Non-pigmented ciliary epithelial cell (primary cell): ENCODE results near the gene EPB41L4B.

Source experiments
- DNase-seq: peaks from one replicate; pipeline ENCODE4 v3.0.0-alpha.2; 2010; ENCODE audit warnings: low read depth

Gene EPB41L4B

DNA sequence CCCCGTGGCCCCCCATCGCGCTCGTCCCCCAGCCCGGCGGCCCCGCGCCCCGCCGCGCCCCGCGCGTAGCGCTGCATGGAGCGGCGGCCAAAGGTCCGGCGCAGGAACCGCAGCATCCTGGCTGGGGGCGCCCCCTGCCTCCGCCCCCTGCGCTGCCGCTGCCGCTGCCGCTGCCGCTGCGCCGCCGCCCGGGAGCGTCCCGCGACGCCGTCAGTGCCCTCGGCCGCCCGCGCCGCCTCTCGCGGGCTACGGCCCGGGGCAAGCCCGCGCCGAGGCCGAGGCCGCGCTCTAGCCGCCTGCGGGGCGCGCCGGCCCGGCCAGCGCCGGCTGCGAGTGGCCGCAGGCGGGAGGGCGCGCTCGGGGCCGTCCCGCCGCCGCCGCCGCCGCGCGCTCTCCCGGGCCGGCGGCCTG is 523 bp downstream of the EPB41L4B start:
- no peak for DNase-seq

DNA sequence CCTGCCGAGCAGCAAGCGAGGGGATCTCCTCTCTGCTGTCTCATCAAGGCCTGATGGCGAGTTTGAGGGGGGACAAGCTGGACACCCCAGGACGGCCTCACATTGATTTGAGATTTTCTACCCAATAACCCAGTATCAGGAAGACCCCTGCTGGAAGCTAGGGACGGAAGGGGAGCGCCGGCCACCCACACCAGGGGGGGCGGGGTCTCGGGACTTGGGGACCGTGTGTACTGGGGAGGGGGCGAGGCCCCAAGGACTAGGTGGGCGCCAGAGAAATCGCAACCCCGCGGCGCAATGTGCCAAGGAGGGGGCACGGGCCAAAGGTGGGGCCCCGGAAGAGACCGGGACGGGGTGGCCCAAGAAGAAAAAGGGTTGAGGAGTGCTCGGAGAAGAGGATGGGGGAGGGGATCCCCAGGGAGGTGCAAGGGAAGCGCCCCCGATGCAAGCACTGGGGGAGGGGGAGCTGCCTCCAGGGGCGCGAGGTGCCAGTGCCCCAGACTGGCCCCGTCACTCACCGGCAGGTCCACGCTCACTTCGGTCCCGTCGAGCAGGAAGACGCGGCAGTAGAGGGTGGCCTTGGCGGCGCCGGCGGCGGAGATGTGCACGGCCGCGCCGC is 1.1 kb downstream of the EPB41L4B start:
- DNase-seq, result no peak

DNA sequence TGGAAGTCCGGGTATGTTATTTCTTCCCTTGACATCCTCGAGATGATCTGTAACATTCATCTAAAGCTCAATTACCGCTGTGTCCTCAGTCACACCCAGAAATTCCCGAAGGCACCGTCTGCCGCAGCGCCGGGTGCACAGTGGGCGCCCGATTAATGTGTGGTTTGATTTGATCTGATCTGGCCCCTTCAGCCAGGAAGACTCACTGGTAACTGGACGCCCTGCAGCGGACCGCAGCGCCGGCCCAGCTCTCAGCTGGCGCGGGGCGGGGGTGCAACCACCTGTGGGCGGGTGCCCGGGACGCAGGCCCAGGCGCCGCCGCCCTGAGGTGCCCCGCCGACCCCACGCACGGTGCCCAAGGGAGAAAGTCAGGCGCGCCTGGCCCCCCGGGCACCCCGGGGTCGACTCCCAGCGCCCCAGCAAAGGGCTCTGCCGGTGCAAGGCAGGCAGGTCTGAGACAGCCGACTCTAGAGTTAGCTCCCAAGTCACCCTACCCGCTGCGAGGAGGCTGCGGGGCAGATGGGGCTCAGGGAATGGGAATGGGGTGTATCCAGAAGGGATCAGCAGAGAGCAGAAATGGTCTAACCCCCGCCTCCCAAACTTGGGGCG is 1.7 kb downstream of the EPB41L4B start:
- DNase-seq, result no peak

DNA sequence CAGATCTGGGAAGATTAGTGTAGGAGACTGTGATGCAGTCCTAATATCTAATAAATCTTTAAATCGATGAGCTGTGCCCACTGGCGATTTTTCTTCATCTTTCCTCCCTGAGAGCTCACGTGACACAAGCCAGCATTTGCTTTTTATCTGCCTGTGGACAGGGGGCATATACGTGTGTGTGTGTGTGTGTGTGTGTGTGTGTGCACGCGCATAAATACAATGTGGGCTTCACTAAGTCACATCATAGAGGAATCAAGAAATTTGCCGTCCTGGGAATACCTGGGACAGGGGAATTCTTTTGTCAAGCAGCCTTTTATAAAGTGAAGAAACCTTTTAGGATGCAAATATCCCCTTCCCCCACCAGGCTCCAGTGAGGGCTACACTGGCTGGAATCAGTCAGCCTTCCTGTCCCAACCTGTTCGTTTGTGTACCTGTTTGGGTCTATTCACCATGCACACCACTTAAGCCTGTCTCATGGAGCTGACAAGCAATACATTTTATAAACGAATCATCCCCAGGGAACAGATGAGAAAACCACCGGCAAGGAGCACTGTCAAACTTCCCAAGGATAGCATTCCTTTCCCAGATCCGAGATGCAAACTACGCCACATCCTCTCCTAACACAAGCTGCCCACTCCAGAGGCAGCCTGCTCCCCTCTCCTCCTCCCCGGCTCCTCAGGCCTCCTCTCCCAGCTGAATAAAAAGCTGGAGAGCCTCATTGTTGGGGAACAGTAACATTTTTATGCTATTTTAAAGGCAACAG is 2.7 kb downstream of the EPB41L4B start:
- no peak for DNase-seq

DNA sequence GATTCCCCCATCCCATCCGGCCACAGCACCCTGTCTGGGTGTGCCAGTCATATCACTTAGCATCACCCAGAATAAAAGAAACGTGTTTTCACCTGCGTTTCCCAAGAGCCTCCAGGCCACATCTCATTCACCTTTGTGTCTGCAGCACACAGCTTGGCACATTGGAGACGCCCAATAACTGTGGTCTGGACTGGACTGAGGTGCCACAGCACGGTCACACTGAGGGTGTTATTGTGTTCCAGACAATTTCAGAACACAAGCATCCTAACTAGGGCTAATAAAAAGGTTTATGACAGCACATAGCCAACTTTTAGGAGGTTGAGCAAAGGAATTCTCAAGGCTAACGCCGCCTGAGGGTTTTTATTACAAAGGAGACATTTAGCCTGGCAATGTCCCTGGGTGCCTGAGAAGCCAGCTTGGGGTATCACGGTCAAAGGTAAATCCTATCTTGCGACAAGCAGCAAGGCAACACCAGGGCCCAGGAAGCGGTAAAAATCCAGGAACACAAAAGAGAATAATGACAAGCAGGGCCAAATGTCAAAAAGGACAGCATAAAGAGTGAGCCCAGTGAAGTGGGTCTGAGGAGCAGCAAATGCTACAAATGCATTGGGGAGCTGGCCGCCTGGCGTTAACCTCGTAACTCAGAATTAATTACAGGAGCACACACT is 3.4 kb downstream of the EPB41L4B start:
- DNase-seq, result no peak

DNA sequence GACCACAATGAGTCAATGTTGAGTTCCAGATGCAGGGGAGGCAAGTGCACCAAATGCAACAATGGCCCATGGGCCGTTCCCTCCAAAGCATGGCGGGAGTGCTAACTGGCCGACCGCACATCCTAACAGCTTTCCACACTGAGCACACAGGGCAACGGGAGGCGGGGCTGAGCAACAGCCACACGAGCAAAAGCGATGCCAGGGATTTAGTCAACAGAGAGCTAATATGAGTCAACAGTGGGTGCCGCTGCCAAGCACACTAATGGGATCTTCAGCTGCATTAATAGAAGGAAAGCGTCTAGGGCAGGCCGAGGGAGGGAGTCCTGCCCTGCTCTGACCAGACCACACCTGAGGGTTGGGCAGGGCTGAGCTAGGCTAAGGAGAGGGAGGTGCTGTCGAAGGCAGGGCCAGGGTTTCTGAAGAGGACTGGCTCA is 4.6 kb downstream of the EPB41L4B start:
- no peak for DNase-seq

DNA sequence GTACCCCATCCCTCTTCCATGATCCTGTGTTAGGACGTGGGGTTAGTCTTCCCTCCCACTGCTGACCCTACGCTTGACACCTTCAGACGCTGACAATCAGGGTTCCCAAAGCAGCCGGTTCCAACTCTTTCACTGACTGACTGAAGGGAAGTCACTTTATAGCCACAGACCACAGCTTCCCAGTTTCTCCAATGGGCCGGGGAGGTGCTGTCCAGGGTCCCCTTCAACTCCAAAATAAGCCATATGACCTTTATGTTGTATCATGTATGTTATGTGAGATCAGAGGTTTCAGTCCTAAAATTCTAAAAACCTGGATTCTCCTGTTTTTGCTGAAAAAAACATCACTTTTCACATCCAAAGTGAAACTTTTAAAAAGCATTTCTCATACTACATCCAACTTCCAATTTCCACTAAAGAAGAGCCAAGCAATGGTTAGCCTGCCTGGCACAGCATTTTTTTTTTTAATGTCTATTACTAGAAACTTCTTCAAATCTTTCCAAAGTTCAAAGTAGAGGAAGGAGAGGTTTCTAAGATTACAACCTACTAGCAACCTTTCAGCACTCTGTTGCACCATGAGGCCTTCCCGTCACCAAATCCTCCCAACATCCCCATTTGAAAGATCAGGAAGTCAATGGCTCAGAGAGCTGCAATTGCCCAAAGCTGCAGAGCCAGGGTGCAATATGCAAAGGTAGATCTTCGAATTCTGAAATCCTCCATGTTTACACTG is 5.2 kb downstream of the EPB41L4B start:
- no peak for DNase-seq

DNA sequence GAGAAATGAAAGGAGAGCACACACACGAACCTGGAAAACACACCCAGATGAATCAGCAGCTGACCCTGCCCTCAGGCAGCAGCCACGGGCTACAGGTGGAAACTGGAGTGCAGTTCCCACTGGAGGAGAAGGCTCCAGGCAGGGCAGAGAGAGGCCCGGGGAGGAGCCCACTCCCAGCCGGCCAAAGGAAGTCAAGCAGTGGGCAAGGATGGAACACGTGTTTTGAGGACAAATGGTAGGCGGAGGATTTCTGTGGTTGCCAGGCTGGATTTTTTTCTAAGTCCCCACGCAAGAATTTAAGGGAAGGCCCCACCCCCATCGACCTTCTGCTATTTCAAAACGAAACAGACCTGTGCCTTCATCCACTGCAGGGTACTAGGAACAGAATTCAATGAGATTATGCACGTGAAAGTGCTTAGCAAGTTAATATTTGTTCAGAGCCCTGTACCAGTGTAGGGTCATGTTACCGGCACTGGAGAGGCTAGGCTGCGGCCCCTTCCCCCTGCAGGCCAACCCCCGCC is 6.8 kb downstream of the EPB41L4B start:
- DNase-seq, result no peak

DNA sequence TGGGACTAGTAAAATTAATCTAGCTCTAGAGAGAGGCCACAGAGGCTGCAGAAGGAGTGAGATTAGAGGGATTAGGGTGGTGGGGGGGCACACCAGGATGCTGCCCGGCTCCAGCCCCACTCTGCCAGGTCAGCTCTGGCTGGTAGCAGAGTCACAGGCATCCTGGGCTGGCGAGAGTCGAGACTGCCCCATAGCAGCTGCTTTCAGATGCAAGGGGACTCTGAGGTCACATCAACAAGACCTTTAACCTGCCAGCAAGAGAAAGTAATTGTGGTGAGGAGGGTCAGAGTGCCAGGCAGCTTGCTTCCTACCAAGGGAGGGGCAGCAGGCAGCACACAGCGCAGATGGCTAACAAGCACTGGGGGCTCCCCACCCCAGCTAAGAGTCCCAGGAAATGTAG is 7.5 kb downstream of the EPB41L4B start:
- DNase-seq, result no peak

DNA sequence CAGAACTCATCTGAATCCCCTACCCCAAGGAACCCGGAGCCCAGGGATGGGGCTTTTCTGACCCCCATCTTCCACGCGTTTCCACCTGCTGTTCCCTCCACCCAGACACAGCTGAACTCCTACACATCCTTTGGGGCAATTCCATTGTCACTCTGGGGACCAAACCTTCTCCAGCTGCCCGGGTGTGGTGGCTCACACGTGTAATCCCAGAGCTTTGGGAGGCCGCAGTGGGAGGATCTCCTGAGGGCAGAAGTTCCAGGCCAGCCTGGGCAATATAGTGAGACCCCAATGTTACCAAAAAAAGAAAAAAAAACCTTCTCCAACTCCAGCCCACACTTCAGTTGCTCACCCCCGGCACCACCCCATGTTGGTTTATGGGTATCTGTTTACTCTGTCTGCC is 8.1 kb downstream of the EPB41L4B start:
- DNase-seq, result no peak

DNA sequence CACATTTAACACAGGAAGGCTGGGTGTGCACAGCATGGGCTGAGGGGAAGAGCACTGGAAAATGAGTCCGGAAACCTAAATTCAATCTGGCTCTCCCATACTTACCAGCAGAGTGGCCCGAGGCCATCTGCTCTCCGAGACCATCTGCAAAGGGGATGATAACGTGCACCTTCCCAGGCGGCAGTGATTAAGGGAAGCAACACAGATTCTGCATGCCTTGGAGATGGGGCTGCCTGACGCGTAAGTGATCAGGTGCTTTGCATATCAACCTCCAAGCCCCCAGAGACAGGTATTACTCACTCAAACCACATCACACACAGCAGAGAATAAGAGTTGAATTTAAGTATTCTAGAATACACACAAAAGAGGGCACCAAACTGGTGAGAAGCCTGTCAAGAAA is 9.1 kb downstream of the EPB41L4B start:
- no peak for DNase-seq

DNA sequence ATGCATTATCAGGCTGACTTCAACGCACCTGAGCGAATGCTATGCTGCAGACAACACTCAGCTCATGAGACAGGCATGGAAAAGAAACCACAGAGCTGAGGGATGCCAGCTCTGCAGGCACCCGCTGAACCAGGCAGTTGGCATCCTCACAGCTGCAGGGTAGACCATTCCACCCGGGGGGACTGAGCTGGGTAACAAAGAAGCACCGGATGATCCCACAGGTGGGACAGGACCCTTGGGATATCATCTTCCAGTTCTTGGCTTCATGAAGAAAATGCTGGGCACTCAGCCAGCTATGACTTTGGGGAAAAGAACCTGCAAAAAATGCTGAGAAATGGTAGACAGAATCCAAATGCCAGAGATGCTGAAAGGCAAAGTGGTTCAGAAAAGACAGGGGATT is 9.6 kb downstream of the EPB41L4B start:
- no peak for DNase-seq

DNA sequence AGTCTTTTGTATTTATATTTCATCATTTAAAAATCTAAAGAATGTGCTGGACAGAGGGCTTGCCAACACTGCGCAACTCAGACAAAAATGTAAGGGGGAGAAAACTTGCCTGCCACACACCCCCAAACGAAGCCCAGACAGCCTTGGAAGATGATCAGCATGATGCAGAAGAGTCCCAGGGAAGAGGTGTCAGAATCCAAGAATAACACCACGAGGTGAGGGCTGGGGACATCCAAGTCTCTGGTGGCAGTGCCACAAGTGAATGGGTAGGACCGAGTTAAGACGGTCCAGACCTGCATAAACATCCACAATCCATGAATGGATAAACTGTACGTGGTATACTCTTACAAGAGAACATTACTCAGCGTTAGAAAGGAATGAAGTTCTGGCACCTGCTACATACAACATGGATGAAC is 10.4 kb downstream of the EPB41L4B start:
- DNase-seq, result no peak

DNA sequence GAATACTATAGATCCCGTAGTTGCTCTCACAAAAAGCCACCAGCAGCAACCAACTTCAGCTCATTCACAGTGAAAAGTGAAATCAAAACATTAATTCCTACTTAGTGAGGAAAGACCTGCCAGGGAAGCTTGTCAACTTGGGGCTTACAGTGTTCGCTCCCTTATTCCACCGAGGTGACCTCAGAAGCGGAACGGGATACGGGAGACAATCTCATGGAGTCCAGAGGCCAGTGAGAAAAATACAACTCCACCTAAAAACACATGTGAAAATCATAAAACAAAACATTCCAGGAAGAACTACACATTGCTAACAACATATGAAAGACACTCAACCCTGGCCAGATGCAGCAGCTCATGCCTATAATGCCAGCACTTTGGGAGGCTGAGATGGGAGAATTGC is 11.6 kb downstream of the EPB41L4B start:
- DNase-seq, result no peak

DNA sequence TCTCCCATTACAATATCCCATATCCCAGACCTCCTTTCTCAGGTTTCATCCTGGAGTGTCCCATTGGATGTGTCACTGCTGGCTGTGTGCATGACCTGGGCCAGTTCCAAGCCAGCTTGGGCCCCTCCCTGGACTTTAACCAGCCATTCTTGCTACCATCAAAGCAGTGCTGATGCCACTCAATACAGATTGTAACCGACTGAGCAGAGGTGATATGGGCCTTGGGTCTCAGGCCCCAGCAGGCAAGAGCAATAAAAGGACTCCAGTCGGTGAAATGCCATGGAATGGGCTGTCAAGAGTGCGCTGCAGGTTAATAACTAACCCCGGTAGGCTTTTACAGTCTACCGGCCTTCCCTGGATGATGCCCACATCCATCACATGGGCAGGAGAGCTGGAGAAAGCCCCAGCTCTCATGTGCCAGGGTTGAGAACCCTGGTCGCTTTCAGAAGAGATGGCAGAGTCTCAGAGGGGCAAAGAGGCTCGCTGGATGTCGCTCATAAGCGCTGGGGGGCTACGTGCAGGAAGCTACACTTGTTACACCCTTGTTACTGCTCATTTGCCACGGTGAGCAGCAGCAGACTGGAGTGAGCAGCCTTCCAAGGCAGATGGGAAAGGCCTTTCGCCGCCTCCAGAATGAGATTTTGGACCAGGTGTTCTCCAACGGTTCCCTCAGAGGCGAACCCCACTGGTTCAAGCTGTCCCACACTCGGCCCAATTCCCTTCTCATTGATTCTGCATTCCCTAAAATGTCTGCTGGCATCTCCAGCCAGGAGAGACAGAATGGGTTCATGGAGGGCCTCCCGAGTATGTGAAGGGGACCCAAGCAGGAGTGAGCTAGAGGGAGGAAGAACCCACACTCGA is 13.2 kb downstream of the EPB41L4B start:
- no peak for DNase-seq

DNA sequence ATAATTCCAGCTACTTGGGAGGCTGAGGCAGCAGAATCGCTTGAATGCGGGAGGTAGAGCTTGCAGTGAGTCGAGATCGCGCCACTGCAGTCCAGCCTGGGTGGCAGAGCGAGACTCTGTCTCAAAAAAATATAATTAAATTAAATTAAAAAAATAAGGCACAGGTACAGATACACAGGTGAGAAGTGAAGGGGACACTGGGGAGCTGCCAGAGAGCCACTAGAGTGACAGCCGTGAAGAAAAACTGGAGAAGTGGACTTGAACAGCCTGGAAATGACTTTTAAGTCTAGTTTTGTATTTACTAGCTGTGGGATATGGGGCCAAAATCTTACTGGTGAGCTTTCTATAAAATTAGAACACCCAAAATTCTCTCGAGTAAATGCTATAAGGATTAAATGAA is 15.1 kb downstream of the EPB41L4B start:
- no peak for DNase-seq

DNA sequence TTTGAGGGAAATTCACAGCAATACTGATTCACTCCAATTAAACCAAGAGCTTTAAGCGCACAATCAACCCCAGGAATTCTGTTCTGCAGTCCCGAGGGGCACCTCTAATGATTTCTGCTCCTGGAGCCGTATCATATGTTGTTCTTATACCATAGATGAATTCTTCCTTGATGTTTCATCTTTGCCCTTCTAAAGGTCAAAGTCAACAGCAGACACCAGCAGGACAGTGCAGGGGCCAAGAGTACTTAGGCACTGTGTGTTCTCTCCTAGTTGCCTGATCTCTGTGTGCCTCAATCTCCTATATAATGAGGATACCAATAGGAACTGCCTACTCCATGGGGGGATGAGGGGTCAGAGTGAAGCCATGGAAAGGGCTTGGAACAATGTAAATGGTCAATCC is 16.5 kb downstream of the EPB41L4B start:
- DNase-seq, result no peak

DNA sequence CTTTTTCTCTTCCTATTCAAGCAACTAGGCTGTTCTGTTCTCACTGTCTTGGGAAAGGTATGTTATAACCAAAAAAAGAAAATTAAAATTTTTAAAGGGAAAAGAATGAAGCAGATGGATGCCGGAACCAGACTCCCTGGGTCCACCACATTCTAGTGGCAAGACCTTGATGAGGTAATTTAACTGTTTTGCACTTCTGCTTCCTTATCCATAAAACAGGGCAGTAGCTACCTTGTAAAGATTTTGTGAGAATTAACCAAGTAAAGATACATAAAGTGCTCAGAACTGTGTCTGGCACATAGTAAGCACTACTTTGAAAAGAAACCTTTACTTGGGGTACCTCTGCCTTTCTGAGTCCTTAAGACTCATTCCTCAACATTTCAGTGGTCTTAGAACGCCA is 17.0 kb downstream of the EPB41L4B start:
- DNase-seq, result no peak

DNA sequence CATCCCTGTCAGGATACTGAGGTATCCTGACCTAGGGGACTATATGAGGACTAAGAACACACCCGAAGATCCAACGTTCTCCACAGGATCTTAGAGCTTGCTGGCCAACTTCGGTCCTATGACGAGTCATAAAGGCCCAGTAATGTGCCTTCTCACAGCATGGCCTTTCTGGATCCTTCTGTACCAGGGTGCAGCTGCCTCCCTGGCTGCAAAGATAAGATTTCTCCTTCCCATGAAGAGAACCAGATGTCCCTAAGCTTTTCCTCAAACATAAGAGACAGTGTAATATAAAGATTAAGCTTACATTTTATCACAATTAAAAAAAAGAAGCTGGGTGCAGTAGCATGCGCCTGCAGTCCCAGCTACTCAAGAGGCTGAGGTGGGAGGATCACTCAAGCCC is 18.3 kb downstream of the EPB41L4B start:
- no peak for DNase-seq

DNA sequence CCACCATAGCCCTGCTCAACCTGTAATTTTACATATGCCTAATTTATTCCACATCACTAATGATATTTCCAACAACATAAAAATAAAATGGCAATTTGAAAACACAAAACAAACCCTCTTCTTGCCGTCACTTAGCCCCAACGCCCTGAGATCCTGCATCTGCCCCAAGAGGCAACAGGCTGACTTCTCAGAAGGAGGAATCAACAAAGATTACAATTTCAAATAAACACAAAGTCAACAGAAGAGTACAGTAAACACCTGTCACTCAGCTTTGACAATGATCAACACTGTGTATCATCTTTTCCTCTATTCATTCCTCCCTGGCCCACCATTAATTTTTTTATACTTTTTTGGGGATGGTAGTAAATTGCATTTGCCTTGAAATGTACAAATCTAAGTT is 19.8 kb downstream of the EPB41L4B start:
- DNase-seq, result no peak

DNA sequence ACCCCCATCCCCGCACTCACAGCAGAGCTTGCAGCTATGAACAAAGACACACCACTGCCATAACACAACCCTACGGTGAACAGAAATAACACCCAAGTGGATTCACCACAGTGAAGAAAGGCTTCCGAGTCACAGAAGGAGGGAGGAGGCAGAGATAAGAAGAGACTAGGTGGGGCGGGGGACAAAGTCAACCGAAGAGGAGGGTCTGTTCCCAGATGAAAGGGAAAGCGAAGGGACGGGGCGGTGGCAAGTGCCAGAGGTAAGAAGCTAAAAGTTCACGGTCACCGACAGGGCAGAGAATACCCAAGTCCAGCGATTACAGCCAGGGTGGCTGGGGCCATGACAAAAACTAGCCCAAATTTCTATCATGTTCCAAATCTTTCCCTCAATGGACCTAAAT is 21.0 kb downstream of the EPB41L4B start:
- no peak for DNase-seq
